Stimulated activated naive CD8-positive, alpha-beta T cell treated with anti-CD3 and anti-CD28 coated beads, Interleukin-15, Interleukin-2, amounts not matched to agents 100 U/mL and 50 U/mL, for 24 hours (primary cell): ENCODE data around the gene SMG6.
A peak's percentile ranks its signal among the peaks of the same experiment; 100 is the strongest.
"Not testable (repeated sequence)": the region's sequence is repeated elsewhere in the genome, so short reads cannot be mapped to it uniquely, and the experiment has no call there.

Source experiments
- ATAC-seq: fragments of 150-1000 bp; cut with Tn5 transposase; one replicate; pipeline ENCODE4 v1.10.0; 2021
- DNase-seq: peaks from one replicate; pipeline ENCODE4 v3.0.0; 2021

The SMG6 gene

GRCh38 chr17:2303204-2304188 is at the start of gene SMG6, which contains the start of gene SRR:
SMG6 (minus strand) TSS chr17:2303785; CDS start chr17:2303720, 65 bp downstream.
SRR (plus strand) TSS chr17:2303950; CDS start chr17:2315561, 11,611 bp downstream.
- peak; percentile 87 for ATAC-seq
- DNase-seq, result peak; percentile 97

- DNase-seq (no peak), ATAC-seq (no peak)
Measured at GRCh38 chr17:2351269-2351668, 47.7 kb upstream of the SMG6 start.

DNA sequence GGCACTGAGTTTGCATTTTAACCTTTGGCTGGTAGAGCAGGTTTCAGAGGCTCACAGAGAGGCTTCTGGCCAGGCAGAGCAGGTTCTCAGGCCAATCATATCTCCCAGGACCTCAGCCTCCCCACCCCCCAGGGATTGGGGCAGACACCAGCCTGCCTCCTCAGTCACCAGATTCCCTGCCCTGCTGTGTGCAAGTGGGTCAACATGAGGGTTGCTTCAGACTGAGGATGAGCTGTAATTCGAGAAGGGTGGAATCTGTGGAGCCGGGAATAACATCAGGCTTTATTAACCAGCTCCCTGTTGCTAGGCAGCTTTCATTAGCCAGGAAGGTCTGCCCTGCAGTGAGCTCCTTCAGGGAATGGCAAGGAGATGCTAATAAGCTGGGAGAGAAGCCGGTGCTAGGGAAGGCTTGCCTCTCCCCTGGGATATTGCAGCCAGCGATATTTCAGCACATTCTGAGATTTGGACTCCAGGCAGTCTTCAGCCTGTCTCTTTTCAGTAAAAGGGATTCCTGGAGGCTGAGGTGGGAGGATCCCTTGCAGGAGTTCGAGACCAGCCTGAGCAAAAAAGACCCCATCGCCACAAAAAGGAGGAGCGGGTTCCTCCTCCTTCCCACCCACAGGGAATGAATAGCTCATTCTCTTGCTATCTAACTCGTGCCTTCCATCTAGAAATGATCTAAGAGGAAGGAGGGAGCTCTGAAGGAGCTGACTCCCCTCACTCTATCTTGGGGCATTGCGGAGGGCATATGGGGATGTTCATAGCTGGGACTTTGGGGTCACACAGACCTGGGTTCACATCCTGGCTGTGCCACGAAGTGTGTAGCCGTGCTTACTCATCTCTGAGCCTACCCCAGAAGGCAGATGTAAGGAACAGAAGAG is 44.5 kb upstream of the SMG6 start:
- ATAC-seq (no peak), DNase-seq (no peak)

GRCh38 chr17:2346475-2346874 is 42.9 kb upstream of the SMG6 start:
- ATAC-seq (no peak), DNase-seq (no peak)

- ATAC-seq (no peak), DNase-seq (no peak)
Measured at GRCh38 chr17:2344528-2344927, 40.9 kb upstream of the SMG6 start.

- ATAC-seq (peak; percentile 80), DNase-seq (peak; percentile 68)
Measured at GRCh38 chr17:2343421-2343820, 39.8 kb upstream of the SMG6 start.

DNA sequence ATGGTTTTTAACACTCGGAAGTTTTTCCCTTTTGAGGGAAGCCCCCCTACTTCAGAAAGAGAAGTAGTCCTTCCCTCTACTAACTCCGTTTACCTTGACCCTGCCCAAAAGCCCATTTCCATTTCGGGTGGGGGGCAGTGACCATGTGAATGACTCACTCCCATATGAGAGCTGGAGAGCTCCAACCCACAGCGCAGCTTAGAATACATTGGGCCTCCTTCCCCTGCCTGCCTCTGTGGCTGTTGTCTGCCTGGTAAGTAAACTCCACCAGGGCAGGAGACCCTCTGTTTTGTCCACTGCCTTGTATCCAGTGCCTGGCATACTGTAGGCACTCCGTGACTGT is 34.7 kb upstream of the SMG6 start:
- ATAC-seq (no peak), DNase-seq (peak; percentile 15)

DNA sequence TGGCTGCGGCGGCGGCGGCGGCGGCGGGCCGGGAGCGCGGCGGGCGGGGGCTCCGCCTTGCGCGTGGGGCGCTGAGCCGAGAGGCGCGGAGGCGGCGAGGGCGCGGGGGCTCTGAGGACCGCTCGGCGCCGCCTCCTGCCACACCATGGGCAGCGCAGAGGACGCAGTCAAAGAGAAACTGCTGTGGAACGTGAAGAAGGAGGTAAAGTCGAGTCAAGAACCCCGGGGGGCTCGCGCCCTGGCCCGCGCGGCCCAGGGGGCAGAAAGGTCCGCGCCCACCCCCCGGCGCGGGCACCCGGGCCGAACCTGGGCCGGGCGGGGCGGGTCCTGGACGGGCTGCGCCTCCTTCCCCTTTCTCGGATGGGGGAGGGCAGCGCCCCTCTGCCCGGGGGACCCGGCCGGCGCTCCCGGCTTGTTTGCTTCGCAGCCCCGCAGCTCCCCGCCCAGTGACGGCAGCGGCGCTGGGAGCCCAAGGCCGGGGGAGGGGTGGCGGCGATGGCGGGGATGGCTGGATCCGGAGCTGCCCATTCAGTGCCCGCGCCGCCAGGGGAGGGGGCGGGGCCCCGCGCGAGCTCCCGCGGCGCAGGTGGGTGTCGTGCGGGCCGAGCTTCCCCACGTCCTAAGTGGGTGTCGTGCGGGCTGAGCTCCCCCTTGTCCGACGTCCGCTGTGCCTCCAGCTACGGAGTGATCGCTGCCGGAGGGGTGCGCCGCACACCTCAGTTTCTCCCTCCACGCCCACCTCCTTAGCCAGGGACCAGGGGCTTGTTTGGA is 34.1 kb upstream of the SMG6 start:
- peak; percentile 21 for ATAC-seq
- DNase-seq, result peak; percentile 69

- peak; percentile 79 for DNase-seq
- peak; percentile 51 for ATAC-seq
Measured at GRCh38 chr17:2336852-2337543, 33.4 kb upstream of the SMG6 start, which contains the start of gene SGSM2. SGSM2 (plus strand) TSS chr17:2337501; CDS start chr17:2337689, 188 bp downstream.

DNA sequence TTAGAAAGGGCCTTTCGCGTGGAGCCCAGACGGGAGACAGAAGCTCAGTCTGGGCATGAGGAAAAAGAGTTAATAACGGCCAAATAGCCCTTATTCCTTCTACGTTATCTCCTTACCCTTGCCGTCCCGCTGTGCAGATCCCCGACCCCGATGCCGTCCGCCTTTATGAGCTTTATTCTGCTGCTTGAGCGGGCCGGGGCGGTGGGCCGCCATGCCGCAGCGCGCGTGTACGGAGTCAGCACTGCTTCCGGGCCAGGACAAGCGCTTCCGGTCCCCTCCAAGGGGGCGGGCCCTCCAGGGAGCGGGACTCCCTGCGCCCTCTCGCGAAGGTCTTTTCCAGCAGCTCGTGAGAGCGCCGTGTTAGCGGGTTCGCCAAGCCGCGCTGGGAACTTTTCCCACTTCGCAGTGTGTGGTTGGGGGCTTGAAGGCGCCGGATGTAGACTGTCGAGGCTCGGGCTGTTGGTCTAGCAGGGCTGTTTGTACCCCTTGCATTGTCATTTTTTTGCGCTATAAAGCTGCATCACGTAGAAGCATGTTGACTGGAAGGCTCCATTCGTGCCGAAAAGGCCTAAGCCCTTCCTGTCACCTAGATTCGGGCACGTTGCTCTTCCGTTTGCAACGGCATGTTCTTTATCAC is 32.7 kb upstream of the SMG6 start, which contains the start of gene TSR1:
TSR1 (minus strand) TSS at position 243 of the 637 bp plus-strand sequence; CDS start at position 213, 30 bp downstream.
- DNase-seq (peak; percentile 93), ATAC-seq (peak; percentile 91)

DNA sequence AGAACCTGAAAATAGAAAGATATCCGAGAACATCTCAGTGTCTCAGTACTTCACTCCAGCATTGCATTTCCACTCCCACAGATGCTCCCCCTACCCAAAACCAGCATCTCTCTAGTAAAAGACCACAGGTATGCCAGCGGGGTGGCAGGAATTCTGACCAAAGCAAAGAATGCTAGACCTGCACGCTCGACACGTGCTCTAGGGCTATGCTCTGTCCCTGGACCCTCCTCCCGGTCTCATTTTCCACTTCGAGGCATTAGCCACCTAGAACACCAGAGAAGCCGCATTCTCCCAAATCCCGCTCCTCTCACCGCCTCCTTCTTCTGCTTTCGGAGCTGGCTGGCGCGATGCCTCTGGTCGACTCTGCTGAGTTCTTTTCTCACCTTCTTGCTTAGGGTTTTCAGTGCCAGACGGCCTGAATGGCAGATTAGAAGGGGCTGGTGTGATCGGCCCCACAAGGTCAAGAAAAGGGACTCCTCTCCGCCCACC is 32.2 kb upstream of the SMG6 start:
- ATAC-seq (no peak), DNase-seq (peak; percentile 12)

- ATAC-seq (no peak), DNase-seq (no peak)
Measured at GRCh38 chr17:2331303-2331702, 27.7 kb upstream of the SMG6 start.

GRCh38 chr17:2323629-2324314 is 20.2 kb upstream of the SMG6 start:
- DNase-seq (no peak), ATAC-seq (no peak)

GRCh38 chr17:2321399-2321798 is 17.8 kb upstream of the SMG6 start:
- ATAC-seq (no peak), DNase-seq (no peak)

DNA sequence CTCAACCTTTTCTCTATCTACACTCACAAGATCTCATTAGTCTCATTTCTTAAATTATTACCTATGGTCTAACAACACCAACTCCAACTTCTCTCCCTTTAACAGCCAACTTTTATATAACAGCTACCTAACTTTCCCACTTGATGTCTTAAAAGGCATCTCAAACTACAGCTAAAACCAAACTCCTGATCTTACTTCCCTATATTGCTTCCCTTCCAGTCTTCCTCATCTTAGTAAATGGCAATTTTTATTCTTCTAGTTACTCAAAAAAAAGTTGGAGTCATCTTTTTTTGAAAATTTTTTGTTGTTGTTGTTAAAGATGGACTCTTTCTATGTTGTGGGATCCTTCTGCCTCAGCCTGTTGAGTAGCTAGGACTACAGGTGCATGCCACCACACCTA is 15.5 kb upstream of the SMG6 start:
- ATAC-seq (no peak), DNase-seq (no peak)

DNA sequence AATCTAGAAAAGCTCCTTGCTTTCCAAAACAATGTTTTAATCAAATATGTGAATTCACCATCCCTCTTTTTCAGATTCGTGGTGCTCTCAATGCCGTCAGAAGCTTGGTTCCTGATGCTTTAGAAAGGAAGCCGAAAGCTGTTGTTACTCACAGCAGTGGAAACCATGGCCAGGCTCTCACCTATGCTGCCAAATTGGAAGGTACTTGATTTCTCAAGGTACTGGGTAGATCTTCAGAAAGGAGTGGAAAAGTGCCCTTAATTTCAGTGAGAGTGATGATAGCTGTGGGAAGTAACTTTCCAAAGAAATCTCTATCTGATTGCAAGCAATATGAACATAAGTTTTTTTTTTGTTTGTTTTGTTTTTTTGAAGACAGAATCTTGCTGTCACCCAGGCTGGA is 14.2 kb upstream of the SMG6 start:
- ATAC-seq, result no peak
- DNase-seq, result no peak

DNA sequence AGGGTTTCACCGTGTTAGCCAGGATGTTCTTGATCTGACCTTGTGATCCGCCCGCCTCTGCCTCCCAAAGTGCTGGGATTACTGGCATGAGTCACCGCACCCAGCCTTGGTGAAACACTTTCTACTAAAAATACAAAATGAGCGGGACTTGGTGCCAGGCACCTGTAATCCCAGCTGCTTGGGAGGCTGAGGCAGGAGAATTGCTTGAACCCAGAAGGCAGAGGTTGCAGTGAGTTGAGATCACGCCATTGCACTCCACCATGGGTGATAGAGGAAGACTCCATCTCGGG is 13.3 kb upstream of the SMG6 start:
- not testable (repeated sequence) for ATAC-seq

GRCh38 chr17:2312736-2313135 is 9.2 kb upstream of the SMG6 start:
- ATAC-seq (no peak), DNase-seq (no peak)

More for the DNA sequence above, 13.3 kb upstream of the SMG6 start:
- not testable (repeated sequence) for DNase-seq

DNA sequence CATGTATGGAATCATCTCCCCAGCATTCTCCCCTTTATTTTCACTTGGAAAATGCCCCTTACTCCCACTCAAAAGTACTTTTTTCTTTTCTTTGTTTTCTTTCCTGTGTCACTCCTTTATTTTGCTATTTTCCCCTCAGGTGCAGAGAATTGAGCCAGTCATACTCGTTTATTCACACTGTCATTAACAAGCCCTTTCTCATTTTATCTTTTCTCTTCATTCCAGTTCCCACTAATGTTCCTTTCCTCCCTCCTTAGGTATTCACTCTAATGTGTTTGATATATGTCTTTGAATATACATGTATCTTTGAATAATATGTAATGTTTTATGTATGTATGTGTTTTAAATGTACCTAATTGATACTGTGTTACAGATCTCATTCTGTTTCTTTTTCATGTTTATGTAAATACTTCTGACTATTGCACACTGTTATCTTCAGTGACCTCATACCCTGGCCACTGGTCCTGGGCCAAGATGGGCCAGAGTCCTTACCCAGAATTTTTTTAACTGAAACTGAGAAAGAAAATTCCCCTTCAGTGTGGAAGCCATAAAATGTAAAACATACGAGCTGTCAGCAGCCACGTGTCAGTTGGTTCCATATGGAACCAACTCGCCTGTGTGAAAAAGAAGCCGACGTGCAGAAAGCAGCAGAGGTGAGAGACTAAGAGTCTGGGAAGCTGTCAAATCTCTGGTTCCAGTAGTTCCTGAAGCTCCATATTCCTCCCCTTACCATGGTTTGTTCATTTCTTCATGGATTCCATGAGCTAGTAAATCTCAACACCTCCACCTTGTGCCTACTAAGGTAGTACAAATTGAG is 6.0 kb upstream of the SMG6 start:
- ATAC-seq (no peak), DNase-seq (no peak)
